K562 (cell line): ENCODE results near the gene CCDC136.

Experiments
- ZKSCAN3 ChIP-seq: fragments of 250-450 bp; sonication (Bioruptor Pico); IDR thresholded peaks from 2 replicates; pipeline ENCODE4 v1.4.0; 2020
- ZNF121 ChIP-seq: sonication (generic); formaldehyde crosslinking; conservative IDR thresholded peaks from 2 replicates; pipeline ENCODE4 v1.8.0; 2022; ENCODE audit warnings: missing genetic modification reagents

GRCh38 chr7:128777156-128778123 is 14.3 kb upstream of the CCDC136 start:
- no peak for TF ChIP-seq ZKSCAN3 (CRISPR knock-in tag)
- no peak for TF ChIP-seq ZNF121 (CRISPR knock-in tag)
